Measurements from ENCODE around the gene PLEKHH2.
"Not testable (repeated sequence)": the region's sequence is repeated elsewhere in the genome, so short reads cannot be mapped to it uniquely, and the experiment has no call there.

PLEKHH2 gene

DNA sequence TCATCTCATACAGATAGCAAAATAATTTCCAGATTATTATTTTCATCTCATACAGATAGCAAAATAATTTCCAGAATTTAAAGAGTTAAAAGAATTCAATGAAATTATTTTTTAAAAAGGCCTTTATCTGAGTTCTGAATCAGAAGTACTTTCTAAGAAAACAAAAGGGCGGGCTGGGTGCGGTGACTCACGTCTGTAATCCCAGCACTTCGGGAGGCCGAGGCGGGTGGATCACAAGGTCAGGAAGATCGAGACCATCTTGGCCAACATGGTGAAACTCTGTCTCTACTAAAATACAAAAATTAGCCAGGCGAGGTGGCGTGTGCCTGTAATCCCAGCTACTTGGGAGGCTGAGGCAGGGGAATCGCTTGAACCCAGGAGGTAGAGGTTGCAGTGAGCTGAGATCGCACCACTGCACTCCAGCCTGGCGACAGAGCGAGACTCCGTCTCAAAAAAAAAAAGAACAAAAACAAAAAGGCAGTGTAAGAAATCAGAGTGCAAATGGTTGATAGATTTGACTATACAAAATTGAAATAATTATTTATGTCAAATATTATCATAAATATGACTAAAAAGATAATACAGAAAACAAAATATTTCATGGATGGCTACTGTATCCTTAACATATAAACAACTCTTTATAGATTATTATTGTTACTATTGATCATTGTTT is 90.0 kb downstream of the PLEKHH2 start:
- H3K4me3 ChIP-seq (replicated peaks; ENCODE audit: insufficient read depth, low read length); H3K27ac ChIP-seq (replicated peaks); DNase-seq (ENCODE audit: low read depth in 1 of 2, low spot score in 1 of 2); H3K27me3 ChIP-seq (ENCODE audit: insufficient read depth, poor library complexity, severe bottlenecking): not testable (repeated sequence)

DNA sequence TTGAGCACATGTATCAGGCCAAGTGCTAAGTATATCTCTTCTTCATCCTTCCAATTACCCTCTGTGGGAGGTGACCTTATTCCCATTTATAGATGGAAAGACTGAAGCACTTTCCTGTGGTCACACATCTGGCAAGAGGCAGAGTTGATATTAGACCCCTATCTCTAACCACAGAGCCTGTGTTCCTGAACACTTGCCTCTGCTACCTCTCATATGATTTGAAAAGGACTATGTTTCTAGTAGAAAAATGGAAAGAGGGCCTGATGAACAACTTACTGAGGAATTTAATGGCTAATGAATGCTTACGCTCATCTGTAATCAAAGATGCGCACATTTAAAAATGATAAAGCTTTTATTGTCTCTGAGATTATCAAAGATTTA is 90.6 kb downstream of the PLEKHH2 start:
- Histone ChIP-seq H3K27me3 (ENCODE audit: insufficient read depth, poor library complexity, severe bottlenecking) (peaks cover 6% of the 10 kb centered on the region), H3K4me3 (replicated peaks; ENCODE audit: insufficient read depth, low read length) (no peak overlapping the region), H3K27ac (replicated peaks) (no peak overlapping the region)
- TF ChIP-seq, protein P1, sequence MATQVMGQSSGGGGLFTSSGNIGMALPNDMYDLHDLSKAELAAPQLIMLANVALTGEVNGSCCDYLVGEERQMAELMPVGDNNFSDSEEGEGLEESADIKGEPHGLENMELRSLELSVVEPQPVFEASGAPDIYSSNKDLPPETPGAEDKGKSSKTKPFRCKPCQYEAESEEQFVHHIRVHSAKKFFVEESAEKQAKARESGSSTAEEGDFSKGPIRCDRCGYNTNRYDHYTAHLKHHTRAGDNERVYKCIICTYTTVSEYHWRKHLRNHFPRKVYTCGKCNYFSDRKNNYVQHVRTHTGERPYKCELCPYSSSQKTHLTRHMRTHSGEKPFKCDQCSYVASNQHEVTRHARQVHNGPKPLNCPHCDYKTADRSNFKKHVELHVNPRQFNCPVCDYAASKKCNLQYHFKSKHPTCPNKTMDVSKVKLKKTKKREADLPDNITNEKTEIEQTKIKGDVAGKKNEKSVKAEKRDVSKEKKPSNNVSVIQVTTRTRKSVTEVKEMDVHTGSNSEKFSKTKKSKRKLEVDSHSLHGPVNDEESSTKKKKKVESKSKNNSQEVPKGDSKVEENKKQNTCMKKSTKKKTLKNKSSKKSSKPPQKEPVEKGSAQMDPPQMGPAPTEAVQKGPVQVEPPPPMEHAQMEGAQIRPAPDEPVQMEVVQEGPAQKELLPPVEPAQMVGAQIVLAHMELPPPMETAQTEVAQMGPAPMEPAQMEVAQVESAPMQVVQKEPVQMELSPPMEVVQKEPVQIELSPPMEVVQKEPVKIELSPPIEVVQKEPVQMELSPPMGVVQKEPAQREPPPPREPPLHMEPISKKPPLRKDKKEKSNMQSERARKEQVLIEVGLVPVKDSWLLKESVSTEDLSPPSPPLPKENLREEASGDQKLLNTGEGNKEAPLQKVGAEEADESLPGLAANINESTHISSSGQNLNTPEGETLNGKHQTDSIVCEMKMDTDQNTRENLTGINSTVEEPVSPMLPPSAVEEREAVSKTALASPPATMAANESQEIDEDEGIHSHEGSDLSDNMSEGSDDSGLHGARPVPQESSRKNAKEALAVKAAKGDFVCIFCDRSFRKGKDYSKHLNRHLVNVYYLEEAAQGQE (IDR thresholded peaks at IDR 0.05; ENCODE audit: insufficient replicate concordance, low read depth) = no peak
- TF ChIP-seq, protein P2, sequence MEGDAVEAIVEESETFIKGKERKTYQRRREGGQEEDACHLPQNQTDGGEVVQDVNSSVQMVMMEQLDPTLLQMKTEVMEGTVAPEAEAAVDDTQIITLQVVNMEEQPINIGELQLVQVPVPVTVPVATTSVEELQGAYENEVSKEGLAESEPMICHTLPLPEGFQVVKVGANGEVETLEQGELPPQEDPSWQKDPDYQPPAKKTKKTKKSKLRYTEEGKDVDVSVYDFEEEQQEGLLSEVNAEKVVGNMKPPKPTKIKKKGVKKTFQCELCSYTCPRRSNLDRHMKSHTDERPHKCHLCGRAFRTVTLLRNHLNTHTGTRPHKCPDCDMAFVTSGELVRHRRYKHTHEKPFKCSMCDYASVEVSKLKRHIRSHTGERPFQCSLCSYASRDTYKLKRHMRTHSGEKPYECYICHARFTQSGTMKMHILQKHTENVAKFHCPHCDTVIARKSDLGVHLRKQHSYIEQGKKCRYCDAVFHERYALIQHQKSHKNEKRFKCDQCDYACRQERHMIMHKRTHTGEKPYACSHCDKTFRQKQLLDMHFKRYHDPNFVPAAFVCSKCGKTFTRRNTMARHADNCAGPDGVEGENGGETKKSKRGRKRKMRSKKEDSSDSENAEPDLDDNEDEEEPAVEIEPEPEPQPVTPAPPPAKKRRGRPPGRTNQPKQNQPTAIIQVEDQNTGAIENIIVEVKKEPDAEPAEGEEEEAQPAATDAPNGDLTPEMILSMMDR (IDR thresholded peaks at IDR 0.05; ENCODE audit: insufficient read depth, low read length) = no peak
- TF ChIP-seq POLR2AphosphoS5 (IDR thresholded peaks at IDR 0.05; ENCODE audit: low read depth) (no peak), GABPA (IDR thresholded peaks at IDR 0.05; ENCODE audit: low read depth) (no peak), SPI1 (IDR thresholded peaks at IDR 0.05; ENCODE audit: borderline replicate concordance, low read depth) (no peak)
- no peak for DNase-seq (ENCODE audit: low read depth in 1 of 2, low spot score in 1 of 2)

DNA sequence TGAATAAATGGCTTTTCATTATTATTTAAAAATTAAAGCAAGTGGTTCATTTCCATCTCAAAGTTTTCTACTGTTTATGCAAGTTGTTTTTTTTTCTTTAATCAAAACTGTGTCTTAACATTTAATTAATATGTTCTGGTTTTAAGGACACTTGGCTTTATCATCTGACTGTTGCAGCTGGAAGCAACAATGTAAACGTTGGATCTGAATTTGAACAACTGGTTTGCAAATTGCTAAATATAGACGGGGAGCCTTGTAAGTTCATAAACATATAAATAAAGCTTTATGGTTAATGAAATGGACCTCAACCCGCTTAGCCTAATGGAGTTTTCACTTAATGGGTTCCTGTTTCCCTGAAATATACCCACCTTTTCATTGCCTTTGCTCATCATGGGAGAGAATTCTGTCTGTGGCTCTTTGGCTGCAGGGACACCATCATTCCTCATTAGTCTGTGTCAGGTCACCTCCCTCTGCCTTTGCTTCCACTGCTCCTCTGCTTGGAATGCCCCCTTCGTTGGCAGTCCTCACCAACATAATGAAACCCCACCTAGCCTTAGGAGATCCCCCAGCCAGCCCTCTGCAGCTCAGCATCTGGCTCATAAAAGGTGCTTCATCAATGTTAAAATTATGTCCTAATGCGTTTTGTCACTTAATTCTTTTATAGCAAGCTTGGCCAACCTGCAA is 92.6 kb downstream of the PLEKHH2 start:
- no peak for TF ChIP-seq SPI1 (IDR thresholded peaks at IDR 0.05; ENCODE audit: borderline replicate concordance, low read depth)
- TF ChIP-seq GABPA (IDR thresholded peaks at IDR 0.05; ENCODE audit: low read depth) = no peak
- TF ChIP-seq, protein P2 (IDR thresholded peaks at IDR 0.05; ENCODE audit: insufficient read depth, low read length) = no peak
- TF ChIP-seq, protein P1 (IDR thresholded peaks at IDR 0.05; ENCODE audit: insufficient replicate concordance, low read depth) = no peak
- no peak for TF ChIP-seq POLR2AphosphoS5 (IDR thresholded peaks at IDR 0.05; ENCODE audit: low read depth)
- Histone ChIP-seq H3K4me3 (replicated peaks; ENCODE audit: insufficient read depth, low read length) (no peak overlapping the region), H3K27ac (replicated peaks) (no peak overlapping the region), H3K27me3 (ENCODE audit: insufficient read depth, poor library complexity, severe bottlenecking) (peaks cover 5% of the 10 kb centered on the region)
- no peak for DNase-seq (ENCODE audit: low read depth in 1 of 2, low spot score in 1 of 2)

DNA sequence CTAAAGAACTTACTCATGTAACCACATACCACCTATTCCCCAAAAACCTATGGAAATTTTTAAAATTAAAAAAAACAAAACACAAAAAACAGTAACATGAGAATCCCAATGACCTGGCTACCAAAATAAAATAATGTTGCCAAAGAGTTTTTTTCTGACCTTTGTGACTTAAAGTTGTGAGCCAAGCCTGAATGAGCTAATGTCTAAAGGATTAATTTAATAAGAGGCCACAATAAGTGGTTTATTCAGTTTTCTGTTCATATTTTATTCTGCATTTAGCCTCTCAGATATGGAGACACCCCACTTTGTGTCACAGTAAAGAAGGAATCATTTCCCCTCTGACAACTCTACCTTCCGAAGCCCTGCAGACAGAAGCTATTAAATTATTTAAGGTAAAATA is 94.2 kb downstream of the PLEKHH2 start:
- H3K27me3 ChIP-seq (ENCODE audit: insufficient read depth, poor library complexity, severe bottlenecking) = peaks cover 7% of the 10 kb centered on the region
- no peak for TF ChIP-seq SPI1 (IDR thresholded peaks at IDR 0.05; ENCODE audit: borderline replicate concordance, low read depth)
- no peak for TF ChIP-seq GABPA (IDR thresholded peaks at IDR 0.05; ENCODE audit: low read depth)
- TF ChIP-seq, protein P2 (IDR thresholded peaks at IDR 0.05; ENCODE audit: insufficient read depth, low read length) = no peak
- TF ChIP-seq POLR2AphosphoS5 (IDR thresholded peaks at IDR 0.05; ENCODE audit: low read depth) = no peak
- TF ChIP-seq, protein P1 (IDR thresholded peaks at IDR 0.05; ENCODE audit: insufficient replicate concordance, low read depth) = no peak
- DNase-seq (ENCODE audit: low read depth in 1 of 2, low spot score in 1 of 2) = no peak

More for the DNA sequence above, 94.2 kb downstream of the PLEKHH2 start:
- Histone ChIP-seq H3K27ac (replicated peaks) (no peak overlapping the region), H3K4me3 (replicated peaks; ENCODE audit: insufficient read depth, low read length) (no peak overlapping the region)

All from HL-60 (cell line).